ENCODE data around the gene PHLDA3.
"Not testable (repeated sequence)": the region's sequence is repeated elsewhere in the genome, so short reads cannot be mapped to it uniquely, and the experiment has no call there.

Gene PHLDA3

DNA sequence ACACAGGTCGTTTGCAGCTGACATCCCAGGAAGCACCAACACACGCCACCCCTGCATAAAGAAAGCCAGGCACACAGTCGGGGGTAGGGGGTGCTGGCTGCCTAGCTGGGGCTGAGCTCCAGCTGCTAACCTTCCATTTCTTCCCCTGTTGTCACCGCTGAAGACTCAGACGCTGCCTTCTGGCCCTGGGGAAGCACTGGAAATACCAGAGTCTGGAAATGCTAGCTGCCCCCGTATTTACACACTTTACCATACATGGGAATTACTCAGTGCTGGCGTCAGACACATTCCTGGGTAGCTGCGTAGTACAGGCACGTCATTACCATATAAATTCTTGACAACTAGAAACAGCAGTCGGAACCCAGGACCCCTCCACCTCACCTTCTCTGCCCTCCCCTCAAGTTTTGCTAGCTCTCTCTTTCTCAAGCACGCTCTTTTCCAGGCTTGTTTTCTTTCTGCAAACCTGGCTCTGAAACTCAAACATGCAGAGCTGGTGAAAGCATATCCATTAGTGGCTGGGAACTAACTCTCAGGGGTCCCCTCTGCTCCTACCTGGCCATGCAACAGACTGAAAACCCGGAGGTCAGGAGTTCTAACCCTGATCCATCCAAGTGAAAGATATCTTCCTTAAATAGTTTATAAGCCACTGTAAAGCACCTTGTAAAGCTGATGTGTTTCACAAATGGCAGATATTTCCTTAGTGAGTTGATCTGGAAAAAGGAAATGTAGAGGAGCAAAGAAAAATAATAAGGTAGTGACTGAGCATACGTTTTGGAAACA, 34.6 kb upstream of the PHLDA3 start:
- DNase-seq = no peak

GRCh38 chr1:201502511-201502857, 33.5 kb upstream of the PHLDA3 start:
- no peak for DNase-seq

GRCh38 chr1:201501812-201502510, 33.0 kb upstream of the PHLDA3 start:
- DNase-seq = no peak

DNA sequence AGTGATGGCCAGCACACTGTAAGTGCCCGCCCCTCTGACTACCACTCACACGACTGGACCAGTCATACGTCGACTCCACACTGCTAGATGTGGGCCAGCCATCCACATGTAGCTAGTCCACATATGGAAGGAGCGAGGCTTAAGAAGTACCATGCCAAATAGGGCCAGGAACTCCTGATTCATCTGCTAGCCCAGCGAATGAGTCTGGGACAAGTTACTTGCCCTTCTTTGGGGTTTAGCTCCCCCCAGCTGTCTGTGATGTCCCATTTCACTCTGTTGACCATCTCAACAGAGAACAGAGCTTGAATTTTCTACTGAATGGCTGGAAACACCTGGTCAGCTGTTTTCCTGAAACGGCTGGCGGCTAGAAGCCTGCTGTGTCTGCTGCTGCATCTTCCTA, 32.2 kb upstream of the PHLDA3 start:
- no peak for DNase-seq

DNA sequence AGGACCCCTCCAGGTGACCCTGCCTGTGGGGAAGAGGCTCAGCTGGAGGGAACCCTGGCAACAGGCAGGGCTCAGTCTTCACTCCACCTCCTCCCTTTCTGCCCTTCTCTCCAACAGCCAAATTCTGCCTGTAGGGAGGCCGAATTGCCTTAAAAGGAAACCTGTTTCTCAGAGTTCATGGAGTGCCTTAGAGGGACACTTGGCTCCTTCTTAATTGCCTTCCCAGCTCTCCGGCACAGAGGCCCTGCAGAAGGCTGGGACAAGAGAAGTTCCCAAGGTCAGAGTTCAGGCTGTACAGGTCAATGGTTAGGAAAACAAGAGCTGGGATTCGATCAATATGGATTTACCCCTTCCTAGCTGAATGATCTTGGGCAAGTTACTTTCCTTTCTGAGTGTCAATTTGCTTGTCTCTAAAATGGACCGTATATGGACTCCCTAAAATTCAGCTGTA, 31.7 kb upstream of the PHLDA3 start:
- no peak for DNase-seq

- no peak for DNase-seq
Measured at GRCh38 chr1:201499795-201500669, 31.0 kb upstream of the PHLDA3 start.

- DNase-seq = no peak
Measured at GRCh38 chr1:201499191-201499590, 30.2 kb upstream of the PHLDA3 start.

GRCh38 chr1:201498621-201499020, 29.6 kb upstream of the PHLDA3 start:
- no peak for DNase-seq

DNA sequence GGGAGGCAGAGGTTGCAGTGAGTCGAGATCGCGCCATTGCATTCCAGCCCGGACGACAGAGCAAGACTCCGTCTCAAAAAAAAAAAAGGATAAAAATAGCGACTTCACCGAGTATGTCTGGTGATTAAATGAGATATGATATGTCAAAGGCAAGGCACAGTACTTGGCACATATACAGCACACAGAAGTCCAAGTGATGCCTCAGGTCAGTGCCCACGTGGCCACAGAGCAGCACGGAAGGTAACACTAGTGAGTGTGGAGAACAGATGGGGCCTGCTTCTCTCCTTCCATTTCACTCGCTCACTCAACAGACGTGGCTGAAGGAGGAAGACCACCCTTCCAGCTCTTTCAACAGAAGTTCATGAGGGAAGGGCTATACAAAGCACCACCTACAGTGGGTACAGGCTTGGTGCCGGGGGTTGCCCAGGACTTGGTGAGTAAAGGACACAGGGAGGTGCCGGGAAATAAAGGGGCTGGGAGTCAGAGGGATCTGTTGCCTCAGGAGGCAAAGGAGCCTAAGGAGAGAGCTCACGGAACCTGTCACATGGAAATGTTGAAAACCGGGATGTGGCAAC, 29.0 kb upstream of the PHLDA3 start:
- DNase-seq = no peak

GRCh38 chr1:201496296-201496690, 27.3 kb upstream of the PHLDA3 start:
- DNase-seq = no peak

GRCh38 chr1:201495551-201496295, 26.7 kb upstream of the PHLDA3 start:
- no peak for DNase-seq

DNA sequence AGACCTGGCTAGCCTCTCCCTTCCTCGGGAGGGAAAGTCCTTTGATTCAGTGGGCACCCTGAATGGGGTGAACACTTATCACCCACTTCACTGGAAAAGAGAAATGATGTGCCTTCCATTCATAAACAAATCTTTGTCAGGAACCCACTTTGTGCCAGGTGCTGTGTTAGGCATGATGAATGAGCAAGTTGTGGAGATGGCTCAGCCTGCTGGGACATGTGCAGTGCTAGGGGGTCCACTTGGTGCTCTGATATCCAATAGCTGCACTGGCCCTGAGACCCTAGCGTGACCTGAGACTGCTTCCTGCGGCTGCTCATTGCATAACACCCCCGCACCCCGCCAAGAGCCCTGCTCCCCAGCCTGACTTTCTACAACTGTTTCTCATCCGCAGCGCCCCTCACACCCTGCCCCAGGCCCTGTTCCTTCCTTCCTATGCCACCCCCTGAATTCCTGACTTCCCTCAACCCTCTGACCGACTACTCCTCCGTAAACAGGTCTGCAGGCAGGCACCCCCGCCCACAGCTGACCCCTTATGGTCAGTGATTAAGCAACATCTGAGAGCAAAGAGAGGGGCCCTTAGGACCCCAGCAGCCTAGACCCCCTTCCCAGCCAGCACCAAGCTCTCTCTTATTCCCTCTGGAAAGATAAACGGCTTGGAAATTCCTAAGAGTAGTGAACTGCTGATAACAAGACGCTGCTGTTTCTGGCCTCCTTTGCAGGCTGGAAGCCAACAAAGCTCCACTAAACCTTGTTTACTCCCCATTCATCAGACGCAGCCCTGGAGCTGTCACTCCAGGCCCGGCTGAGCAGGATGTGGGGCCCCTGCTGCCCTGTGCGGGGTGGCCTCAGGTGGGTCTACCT, 25.0 kb upstream of the PHLDA3 start:
- no peak for DNase-seq

DNA sequence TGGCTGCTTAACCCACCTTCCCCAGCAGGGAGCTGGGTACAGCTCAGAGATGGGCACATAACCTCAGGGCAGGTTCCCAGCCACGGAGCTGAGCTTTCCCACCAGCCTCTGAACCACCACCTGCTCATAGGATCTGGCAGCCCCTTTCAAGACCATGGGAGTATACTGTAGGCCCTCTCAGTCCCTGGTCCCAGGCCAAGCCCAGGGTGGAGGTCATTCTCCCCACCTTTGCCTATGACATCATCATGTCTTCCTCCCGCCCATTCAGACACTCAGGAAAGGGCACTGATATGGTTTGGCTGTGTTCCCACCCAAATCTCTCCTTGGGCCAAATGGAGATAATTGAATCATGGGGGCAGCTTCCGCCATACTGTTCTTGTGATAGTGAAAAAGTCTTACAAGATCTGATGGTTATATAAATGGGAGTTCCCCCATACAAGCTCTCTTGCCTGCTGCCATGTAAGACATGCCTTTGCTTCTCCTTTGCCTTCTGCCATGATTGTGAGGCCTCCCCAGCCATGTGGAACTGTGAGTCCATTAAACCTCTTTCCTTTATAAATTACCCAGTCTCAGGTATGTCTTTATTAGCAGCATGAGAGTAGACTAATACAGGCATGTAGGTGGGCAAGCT, 24.2 kb upstream of the PHLDA3 start:
- DNase-seq = not testable (repeated sequence)

DNA sequence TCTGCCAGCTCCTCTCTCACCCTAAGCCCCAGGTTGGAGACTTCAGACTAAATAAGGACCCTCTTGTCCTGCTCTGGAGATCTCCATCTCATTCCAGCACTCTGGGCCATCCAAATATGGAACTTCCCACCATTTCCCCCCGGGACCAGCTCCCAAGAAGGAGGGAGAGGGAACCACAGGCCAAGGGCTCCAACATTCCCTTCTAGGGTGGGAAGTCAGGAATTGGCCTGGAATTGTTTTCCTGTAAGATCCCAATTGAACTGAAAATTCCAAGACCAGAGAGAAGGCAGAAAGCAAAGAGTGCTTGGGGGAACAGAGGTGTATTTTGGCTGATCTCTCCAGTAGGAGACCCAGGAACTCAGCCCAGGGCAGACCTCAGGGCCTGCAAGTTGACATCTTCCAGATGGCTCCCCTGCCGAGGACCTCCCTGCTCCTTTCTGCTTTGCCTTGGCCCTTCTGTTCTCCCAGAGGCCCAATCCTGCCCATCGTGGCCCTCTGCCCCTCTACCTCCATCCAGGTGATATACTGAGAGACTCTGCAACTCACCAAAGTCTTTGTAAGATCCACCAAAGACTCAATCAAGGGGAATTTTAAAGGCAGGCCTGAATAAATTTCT, 23.0 kb upstream of the PHLDA3 start:
- no peak for DNase-seq

GRCh38 chr1:201490708-201491131, 21.7 kb upstream of the PHLDA3 start:
- no peak for DNase-seq

DNA sequence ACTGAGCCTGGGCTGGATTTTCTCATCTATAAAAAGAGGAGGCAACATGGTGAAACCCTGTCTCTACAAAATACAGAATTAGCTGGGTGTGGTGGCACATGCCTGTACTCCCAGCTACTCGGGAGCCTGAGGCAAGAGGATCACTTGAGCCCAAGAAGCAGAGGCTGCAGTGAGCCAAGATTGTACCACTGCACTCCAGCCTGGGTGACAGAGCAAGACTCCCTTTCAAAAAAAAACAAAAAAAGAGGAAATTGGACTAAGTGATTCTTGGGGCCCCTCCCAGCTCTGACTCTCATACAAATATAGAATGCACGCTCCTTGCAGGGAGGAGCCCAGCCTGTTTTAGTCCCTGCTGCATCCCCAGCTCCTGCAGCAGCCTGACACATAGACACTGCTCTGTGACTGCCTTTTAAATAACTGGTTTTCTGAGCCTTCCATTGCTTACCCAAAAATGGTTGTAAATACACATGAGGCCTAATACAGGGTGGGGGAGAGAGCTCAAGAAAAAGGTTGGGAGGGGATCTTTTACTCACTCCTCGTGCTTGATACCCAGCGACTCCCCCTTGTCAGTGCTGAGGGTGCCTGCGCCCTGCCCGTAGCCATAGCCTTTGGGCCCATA, 20.8 kb upstream of the PHLDA3 start:
- DNase-seq = no peak

DNA sequence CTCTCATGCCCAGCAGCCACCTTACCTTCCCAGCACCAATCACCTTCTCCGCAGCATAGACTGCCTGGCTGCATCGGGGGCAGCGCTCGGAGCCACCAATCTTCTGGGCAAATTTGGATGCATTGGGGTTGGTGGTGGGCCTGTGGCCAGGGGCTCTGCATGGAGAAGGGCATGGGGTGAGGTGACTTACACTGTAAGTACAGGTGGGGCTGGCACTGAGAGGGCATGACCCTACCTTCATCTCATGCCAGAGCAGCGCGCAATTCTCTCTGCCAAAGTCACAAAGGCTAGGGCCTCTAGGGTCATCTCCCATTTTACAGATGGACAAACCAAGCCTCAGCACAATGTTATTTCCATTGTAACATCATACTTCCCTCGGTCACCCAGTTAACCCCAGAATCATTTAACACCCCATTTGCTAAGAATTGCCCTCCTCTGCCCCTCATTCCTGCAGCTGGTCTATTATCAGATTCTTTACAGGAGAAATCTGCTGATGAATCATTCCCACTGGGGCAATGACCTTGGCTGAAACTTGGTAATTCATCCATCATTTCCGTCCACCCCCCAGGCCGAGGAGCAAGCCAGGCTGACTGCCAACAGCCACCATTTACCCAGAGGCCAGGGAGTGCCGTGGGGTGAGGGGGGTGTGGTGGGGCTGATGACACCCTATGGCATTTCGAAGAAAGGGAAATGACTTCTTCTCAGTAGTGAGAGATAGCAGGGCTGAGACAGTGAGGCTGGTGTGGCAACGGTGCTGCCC, 20.0 kb upstream of the PHLDA3 start:
- DNase-seq = no peak

DNA sequence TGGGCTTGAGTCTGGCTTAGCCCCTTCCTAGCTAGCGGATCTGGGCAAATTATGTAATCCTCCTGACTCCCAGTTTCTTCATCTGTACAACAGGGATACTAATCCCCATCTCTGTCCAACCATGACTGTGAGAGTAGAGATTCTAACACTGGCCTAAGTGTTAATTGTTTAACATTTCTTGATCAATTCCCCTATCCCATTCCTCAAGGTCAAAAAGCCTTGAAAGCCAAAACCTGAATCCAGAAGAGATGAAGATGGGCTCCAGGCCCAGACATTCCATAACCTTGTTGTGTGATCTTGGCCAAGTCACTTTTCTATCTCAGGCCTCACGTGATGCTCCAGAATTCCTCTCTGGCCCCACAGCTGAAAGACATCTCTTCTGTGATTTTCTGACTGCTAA, 18.8 kb upstream of the PHLDA3 start:
- DNase-seq = no peak

DNA sequence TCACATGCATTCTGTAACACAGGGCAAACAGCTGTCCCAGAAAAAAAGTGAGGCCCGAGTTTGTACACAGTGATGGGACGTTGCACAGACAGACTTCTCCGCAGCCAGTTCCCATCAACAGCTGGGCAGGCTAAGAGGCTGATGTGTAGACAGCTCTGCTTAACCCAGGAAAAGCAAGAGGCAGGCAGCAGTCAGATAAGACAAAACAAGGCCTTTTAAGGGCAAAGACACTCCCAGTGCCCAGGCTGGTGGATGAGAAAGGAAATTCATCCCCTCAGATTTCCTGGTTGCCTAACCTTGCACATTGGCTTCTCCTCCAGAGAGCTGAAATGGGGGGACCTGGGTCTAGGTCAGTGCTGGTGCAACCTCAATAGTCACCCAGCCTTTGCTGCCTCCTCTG, 17.2 kb upstream of the PHLDA3 start:
- no peak for DNase-seq

Measured in DMS 273 treated with DMSO at 0.1 percent for 48 hours (cell line).